A549 (cell line): ENCODE data around the gene S100A11.

Experiments
- CEBPB ChIP-seq, 2 experiments: fragments of >200 bp in 1 of 2; sonication (Bioruptor Twin) in 1 of 2; formaldehyde crosslinking in 1 of 2; IDR thresholded peaks; 2 replicates each; pipeline ENCODE4 v1.6.1; 2012 to 2016
- MAFK ChIP-seq: fragments of 450-650 bp; IDR thresholded peaks from 2 replicates; pipeline ENCODE4 v1.6.1; 2014; ENCODE audit not compliant: partially characterized antibody
- MAZ ChIP-seq: fragments of 150-350 bp; IDR thresholded peaks from 2 replicates; pipeline ENCODE4 v1.6.1; 2014; ENCODE audit warnings: antibody characterized with exemption, low read depth, low read length, borderline replicate concordance
- POLR2A ChIP-seq: IDR thresholded peaks from 2 replicates; pipeline ENCODE4 v1.6.1; 2012; ENCODE audit warnings: mild to moderate bottlenecking, low read length
- RAD21 ChIP-seq, 2 experiments: fragments of >200 bp in 1 of 2; sonication (Bioruptor Twin) in 1 of 2; formaldehyde crosslinking in 1 of 2; IDR thresholded peaks in 1 of 2; conservative IDR thresholded peaks in 1 of 2; 2 replicates in 1 of 2; 3 replicates in 1 of 2; pipeline ENCODE4 v1.6.1; 2012 to 2018; ENCODE audit warnings: inconsistent platforms in 1 of 2
- TF ChIP-seq, protein P1 (sequence below): fragments of >200 bp; sonication (Bioruptor Twin); formaldehyde crosslinking; IDR thresholded peaks from 3 replicates; pipeline ENCODE4 v1.5.1; 2016

GRCh38 chr1:151993084-151993733 is 43.6 kb downstream of the S100A11 start:
- no peak for TF ChIP-seq RAD21 (conservative IDR thresholded peaks at IDR 0.05 in 1 of 2, IDR thresholded peaks at IDR 0.05 in 1 of 2)
- TF ChIP-seq, protein P1, sequence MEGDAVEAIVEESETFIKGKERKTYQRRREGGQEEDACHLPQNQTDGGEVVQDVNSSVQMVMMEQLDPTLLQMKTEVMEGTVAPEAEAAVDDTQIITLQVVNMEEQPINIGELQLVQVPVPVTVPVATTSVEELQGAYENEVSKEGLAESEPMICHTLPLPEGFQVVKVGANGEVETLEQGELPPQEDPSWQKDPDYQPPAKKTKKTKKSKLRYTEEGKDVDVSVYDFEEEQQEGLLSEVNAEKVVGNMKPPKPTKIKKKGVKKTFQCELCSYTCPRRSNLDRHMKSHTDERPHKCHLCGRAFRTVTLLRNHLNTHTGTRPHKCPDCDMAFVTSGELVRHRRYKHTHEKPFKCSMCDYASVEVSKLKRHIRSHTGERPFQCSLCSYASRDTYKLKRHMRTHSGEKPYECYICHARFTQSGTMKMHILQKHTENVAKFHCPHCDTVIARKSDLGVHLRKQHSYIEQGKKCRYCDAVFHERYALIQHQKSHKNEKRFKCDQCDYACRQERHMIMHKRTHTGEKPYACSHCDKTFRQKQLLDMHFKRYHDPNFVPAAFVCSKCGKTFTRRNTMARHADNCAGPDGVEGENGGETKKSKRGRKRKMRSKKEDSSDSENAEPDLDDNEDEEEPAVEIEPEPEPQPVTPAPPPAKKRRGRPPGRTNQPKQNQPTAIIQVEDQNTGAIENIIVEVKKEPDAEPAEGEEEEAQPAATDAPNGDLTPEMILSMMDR = no peak
- TF ChIP-seq CEBPB (IDR thresholded peaks at IDR 0.05) = no peak
- no peak for TF ChIP-seq MAFK
- TF ChIP-seq MAZ = no peak
- no peak for TF ChIP-seq POLR2A
